Prostate gland (tissue), 2 donors: ENCODE data around the gene MYO1D.

Experiments used
- CTCF ChIP-seq, 4 experiments: fragments of 200-600 bp in 2 of 4; fragments of 450-650 bp in 2 of 4; sonication (generic) in 2 of 4; IDR thresholded peaks; 1 replicate in 3 of 4; 2 replicates in 1 of 4; pipeline ENCODE4 v1.5.1; 2016 to 2019; ENCODE audit warnings: antibody characterized with exemption in 4 of 4, mild to moderate bottlenecking in 2 of 4, moderate library complexity in 2 of 4
- POLR2A ChIP-seq: fragments of 450-650 bp; IDR thresholded peaks from one replicate; pipeline ENCODE4 v1.6.1; 2016; ENCODE audit warnings: antibody characterized with exemption, mild to moderate bottlenecking
- POLR2AphosphoS5 ChIP-seq: sonication (generic); formaldehyde crosslinking; IDR thresholded peaks from one replicate; pipeline ENCODE4 v1.6.1; 2017; ENCODE audit warnings: antibody characterized with exemption

GRCh38 chr17:32569171-32570080 lies 307.5 kb downstream of the MYO1D start:
- TF ChIP-seq POLR2AphosphoS5 (no peak), CTCF (IDR thresholded peaks at IDR 0.05) (no peak), POLR2A (no peak)
